ENCODE measurements around the gene TGM2. TPM values are rescaled to one million over a fixed set of nuclear protein-coding genes. Genes with fewer than 3 reads are reported as not detected.

Gene TGM2
- total RNA-seq: 2.9 and 5.3 TPM in 2 replicates

DNA sequence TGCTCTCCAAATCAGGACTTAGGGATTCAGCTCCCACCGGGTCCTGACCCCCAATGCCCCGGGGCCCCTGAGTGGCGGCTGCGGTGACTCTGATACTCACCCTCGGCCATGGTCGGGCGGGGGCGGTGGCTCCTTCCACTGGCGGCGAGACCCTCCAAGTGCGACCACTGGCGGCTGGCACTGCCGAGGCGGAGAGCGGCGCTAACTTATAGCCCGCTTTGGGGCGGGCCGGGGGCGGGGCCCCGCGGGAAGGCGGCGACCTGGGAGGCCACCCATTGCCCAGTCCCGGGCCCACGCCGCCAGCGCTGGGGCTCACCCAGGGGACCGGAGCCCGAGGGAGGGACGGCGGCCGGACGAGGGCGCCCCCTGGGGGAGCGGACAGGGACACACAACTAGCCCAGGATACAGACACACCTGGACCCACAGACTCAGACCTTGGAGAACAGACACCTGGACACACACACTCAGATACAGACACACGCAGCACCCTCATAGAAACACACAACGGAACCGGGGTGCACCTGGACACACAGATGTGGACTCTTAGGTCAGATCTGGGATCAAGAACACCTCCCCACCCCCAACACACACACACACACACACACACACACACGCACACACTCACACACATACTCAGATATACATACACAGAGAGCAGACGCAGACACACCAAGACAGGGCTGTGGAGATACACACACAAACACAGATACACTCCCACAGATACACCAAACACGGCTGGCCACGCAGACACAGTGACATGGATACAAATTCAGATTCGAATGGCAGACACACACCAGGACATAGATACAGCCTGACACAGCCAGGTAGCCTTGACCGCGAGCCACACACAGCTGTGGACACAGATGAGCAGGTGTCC is at the start of gene TGM2:
Gene TGM2, minus strand, starts transcription at position 182 of the 877 bp plus-strand sequence. Its CDS starts 72 bp downstream, at position 110.

Small RNAs within 50 kb of the gene (small RNA-seq; reads per million reads assigned to genes)
- not detected for gene RN7SL237P

Other genes with a start within 250 kb of the TGM2 start
- 21.7 and 29.3 TPM in 2 replicates for gene TTI1, start 131.8 kb downstream of the TGM2 start, total RNA-seq
- gene RPRD1B, start 131.5 kb downstream of the TGM2 start, total RNA-seq: 22.8 and 22.9 TPM in 2 replicates
- gene KIAA1755, start 95.5 kb upstream of the TGM2 start, total RNA-seq: 0.37 and 0.39 TPM in 2 replicates
- not detected in 2 replicates for gene BPI, start 138.9 kb upstream of the TGM2 start, total RNA-seq
- not detected in 2 replicates for gene LBP, start 181.2 kb upstream of the TGM2 start, total RNA-seq